GM21528 (cell line): ENCODE data around the gene EVI5.

ENCODE experiments used
- ATAC-seq: cut with Tn5 transposase; IDR thresholded peaks from one replicate; pipeline ENCODE4 v1.9.1; 2021; ENCODE audit warnings: mild to moderate bottlenecking, moderate library complexity; ENCODE audit not compliant: unreplicated experiment, low FRiP score

The EVI5 gene

DNA sequence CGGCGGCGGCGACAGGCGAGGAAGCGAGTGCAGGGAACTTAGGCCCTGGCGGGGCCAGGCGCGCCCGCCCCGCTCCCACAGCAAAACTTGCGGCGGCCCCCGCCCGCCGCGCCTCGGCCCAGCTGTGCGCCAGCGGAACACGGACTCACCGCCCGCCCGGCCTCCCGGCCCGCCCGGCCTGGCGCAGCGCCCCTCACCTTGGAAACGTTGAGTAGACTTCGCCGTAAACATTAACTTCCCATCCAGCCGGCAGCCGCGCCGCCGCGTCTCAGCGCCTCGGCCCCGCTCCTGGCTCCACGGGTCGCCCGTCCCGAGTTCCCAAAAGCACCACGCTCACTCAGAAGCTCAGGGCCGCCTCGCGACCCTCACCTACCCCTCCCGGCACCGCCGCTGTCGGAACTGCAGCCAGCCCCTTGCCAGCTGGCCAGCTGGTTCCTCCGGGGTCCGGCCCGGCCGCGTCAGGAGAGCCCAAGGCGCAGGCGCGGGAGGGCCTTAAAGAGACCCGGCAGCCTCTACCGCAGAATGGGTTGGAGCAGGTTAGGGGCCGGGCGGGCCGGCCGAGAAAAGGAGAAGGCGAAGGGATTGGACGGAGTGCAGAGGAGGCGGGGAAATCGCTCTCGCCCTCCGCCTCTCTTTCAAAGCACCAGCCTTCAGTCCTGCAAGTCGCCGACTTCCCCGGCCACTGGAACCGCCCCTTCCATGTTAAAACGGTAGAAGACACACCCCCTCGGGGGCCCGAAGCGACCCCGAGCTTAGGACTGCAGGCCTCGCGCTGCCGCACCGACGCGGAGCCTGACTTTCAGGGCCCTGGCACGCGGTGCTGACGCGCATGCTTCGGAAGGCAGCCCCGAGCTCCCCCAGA, at the start of gene EVI5:
TSS of gene EVI5 (minus strand) at position 470 of the 862 bp plus-strand sequence. CDS start 48,562 bp downstream, outside the sequence.
- peak; percentile 97 for ATAC-seq

DNA sequence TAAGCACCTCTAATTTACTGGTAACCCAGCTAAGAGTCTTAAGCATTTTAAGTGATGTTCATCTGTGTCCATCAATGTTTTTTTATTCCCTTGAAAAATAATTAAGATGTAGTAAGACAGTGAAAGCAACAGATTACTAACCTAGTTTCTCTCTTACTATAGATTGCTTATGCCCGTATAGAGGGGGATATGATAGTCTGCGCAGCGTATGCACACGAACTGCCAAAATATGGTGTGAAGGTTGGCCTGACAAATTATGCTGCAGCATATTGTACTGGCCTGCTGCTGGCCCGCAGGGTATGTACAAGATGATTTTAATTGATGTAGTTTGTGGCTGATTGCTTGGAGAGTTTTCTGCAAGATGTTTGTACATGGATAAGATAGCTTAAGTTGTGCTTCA, 49.7 kb upstream of the EVI5 start:
- no peak for ATAC-seq

DNA sequence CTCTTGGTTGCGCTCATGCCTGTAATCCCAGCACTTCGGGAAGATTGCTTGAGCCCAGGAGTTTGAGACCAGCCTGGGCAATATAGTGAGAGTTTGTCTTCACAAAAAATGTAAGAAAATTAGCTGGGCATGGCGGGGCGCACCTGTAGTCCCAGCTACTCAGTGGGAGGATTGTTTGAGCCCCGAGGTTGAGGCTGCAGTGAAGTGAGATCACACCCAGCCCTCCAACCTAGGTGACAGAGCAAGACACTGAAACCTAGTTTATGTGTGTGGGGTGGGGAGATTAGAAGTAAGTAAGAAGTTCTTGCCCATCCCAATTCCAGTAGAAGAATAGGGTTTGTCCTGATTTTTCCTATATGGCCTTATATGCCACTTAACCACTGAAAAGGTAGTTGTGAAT, 48.9 kb upstream of the EVI5 start:
- no peak for ATAC-seq

DNA sequence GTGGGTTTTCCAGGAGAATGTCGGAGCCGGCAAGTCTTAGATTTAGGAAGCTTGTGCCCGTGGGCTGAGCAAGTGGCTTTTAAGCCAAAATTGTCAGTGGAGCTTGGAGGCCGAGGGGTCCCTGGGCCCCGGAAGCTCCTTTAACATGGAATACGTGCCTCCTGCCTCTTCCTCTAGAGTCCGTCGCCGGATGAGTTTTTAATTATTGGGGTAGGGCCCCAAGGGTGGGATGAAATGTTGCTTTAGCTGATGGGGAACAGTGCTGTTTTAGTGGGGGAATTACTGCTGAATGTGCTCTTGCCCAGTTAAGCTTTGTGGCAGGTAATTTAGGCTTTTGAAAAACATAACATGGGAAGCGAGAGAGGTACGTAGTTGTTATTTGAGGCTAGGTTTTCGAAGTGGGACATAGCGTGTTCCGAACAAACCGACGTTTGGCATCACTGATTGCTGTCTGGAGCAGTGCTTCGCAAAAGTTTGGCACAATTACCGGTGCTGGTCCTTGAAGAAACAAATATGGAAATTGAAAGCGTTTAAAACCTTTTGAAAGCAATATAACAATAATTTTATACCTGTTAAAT, 47.7 kb upstream of the EVI5 start:
- ATAC-seq, result peak; percentile 7

DNA sequence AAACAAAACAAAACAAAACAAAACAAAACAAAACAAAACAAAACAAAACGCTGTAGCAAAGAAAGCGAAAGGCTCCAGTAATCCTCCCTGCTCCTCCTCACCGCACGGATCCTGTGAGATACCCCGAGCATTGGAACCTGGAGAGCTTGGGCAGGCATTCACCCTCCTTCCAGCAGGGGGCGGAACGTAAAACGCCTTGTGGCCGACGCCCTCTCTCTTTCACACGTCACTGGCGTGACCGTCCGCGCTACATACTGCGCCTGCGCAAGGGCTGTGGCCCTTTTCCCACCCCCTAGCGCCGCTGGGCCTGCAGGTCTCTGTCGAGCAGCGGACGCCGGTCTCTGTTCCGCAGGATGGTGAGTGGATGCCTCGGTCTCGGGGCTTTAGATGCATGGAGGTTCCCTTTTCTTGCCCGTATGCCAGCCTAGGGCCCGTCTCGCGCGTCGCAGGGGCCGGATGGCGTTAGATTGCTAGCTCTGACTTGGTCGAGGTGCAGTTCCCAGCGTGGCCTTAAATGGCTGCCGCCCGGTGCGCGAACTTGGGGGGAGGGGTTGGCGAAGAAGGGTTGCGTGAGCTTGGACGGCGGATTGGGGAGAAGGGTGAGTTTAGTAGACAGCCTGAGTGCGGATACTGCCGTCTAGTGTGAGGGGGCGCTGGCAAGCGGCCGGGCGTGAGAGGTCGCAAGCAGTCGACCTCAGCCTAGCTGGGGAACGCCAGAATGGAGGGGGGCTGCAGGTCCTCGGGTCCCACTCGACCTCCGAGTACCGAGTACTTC, 47.0 kb upstream of the EVI5 start, which contains the start of gene RPL5:
TSS of gene RPL5 (plus strand) at position 279 of the 775 bp plus-strand sequence. CDS start at position 354, 75 bp downstream.
- peak; percentile 96 for ATAC-seq

DNA sequence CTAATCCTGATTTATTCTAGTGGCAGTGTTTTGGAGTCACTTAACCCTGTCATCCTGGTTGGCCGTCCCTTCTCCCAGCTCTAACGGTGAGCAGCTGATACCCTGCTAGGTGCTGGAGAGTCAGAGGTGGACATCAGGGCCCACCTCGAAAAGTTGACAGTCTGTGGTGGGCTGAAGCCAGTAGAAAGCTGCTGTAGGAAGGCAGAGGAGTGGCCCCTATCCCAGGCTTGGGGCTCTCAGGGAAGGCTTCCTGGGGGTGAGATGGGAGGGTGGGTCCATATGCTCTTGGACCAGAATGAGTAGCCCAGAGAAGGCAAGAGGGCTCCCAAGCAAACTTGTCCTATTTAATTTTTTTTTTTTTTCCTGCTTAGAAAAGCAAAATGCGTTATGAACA, 46.5 kb upstream of the EVI5 start:
- peak; percentile 4 for ATAC-seq

DNA sequence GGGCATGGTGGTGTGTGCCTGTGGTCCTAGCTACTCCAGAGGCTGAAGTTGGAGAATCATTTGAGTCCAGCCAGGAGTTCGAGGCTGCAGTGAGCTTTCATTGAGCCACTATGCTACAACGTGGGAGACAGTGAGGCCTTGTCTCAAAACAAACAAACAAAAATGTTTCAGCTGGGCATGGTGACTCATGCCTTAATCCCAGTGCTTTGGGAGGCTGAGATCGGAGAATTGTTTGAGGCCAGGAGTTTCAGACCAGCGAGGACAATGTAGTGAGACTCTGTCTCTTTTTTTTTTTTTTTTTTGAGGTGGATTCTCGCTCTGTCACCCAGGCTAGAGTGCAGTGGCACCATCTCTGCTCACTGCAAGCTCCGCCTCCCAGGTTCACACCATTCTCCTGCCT, 41.9 kb upstream of the EVI5 start:
- no peak for ATAC-seq

DNA sequence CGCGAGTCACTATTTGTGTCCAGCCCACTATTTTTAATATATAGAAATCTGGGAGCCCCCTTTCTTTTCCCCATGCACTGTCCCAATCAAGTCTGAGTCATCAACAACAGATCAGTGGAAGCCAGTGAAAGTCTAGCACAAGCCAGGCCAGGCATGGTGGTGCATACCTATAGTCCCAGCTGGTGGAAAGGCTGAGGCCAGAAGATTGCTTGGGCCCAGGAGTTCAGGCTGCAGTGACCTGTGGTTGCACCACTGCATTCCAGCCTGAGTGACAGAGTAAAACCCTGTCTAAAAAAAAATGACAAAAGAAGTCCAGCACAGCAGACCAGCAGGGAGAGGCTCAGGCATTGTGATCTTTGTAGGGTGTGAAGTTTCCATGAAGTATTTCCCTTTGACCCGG, 38.0 kb upstream of the EVI5 start:
- ATAC-seq, result no peak

DNA sequence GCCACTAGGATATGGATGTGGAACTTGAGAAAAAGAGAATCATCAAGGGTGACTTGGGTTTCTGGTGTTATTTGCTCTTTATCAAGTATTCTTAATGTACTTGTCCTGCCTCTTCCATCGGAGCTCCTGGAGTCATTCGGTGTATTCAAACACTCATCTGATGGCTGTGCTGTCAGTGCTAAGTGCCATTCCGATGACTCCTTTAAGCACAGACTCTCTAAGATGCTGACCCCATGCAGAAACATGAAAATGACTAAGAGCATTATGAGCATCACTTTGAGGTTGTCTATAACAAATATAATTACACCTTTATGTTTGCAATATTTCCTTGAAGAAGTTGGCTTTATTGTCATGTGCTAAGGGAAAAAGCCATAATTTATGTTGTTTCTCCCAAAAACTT, 35.6 kb upstream of the EVI5 start:
- no peak for ATAC-seq

DNA sequence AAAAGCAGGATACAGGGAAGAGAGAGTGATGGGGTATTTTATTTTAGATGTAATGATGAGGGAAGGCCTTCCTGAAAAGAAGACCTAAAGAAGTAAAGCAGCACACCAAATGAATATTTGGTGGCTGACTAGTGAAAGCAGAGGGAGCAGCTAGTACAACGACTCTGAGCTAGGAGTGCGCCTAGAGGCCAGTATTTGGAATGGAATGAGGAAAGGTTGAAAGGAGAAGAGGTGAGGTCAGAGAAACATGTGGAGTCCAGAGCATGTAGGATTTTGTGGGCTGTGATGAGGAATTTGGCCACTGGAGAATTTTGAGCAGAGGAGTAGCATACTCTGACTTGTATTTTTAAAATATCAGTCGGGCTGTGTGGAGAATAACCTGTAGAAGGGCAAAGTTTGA, 35.1 kb upstream of the EVI5 start:
- ATAC-seq, result no peak

DNA sequence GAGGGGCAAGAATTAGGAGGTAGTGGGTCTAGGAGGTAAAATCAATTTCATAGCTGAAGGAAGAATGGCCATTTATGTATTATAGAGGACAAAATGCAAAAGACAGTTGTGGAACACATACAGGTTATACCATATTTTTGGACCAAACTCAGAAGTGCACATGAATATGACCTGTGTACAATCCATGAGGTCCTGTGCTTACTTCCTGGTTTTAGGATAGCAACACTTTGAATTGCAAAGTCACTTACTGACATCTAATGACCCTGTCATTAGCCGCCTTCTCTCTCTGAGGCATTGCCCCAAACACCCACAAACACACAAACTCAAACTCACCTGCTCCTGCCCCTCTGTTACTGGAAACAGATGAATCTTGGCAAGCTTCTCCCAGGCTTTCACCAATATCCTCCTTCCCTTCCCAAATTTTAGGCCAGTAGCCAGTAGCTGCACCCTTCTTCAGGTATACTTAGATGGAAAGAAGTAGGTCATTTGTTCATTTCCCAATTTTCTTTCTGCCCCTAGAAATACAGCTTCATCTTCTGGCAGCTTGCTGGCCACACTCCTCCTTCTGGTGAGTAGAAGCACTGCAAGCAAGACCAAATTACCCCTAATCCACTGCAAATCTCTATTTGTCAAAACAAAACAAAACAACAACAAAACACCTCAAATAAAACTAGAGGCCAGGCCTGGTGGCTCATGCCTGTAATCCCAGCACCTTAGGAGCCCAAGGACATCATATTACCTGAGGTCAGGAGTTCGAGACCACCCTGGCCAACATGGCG, 33.3 kb upstream of the EVI5 start:
- ATAC-seq, result no peak

DNA sequence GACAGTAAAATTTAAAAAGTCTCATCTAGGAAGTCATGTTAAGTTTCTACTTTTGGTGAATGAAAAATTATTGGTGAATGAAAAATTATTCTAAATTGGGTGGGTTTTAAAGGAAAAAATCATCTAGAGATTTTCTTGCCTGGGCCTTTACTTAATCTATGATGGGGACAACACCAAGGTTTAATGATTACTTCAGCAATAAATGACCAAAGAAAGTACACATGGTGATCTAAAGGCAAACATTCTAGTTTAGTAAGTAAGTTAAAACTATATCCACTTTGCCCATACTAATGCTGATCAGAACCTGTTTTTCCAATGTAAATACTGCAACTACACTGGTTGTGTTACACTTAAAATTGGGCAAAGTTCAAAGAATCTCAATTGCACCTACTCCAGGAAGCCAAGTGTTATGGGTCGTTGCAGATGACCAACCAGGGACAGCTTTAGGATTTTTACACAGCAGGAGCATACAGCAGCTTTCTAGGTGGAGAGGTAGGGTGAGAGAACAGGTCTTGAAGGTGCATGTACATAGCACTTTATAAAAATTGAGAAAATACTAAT, 32.3 kb upstream of the EVI5 start:
- ATAC-seq, result no peak

DNA sequence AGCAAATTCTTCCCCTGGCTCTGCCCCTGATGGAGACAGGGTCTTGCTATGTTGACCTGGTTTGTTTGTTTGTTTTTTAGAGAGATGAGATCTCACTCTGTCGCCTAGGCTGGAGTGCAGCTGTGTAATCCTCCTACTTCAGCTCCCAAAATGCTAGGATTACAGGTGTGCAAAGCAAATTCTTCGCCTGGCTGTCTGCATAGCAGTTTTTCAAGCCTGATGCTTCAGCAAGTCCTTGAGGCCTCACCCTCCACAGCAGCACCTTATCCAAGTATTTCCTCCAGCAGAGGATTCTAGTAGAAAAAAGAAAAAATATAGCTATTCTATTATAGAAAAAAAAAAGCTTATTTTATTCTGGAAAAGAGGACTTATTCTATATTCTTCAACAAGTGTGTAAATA, 31.8 kb upstream of the EVI5 start:
- no peak for ATAC-seq

DNA sequence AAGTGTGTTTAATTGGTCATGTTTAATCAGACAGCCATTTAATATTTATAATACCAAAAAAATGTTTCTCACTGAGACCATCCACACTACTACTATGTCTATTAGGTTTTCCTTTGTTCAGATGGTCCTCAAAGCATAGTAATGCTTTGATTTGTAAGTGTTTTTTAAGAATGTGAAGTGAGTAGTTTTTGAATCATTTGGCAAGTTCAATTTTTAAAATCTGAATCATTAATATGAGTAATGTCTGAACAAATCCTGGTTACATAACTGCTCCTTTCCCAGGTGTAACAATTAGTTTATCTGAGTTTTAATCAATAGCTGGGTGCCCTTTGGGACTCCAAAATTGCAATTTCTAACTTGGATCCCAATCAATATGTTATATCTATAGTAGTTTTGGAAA, 23.5 kb upstream of the EVI5 start:
- ATAC-seq, result no peak

DNA sequence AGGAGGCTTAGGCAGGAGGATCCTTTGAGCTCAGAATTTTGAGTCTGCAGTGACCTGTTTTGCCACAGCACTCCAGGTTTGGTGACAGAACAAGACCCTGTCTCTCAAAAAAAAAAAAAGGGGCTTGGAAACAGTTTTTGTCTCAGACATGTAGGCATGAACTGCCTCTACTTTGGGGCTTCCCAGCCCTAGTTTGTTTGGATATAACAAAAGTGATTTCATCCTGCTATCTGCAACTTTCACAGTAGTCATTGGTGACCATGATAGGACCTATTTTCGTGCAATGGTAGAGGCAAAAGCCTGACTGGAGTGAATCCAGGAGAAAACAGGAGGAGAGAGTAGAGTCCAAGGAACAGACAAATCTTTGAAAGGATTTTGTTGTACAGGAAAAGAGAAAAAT, 20.3 kb upstream of the EVI5 start:
- ATAC-seq, result no peak

DNA sequence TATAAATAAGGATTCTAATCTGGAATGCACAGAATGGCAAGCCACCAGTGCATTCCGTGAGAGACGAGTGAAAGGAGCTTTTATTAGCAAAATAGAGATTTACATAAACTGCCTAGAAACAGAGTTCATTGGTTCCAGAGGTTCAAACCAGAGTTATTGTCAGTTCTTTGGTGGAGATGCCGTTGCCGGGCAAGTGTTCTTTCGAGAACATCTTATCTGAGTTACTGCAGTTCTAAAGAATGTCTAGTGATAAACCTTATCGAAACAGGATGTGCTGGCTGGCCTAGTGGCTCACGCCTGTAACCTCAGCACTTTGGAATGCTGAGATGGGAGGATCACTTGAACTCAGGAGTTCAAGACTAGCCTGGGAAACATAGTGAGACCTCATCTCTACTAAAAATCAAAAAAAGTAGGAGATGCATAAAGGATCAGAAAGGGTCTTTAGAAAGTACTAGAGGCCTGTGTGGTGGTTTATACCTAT, 19.9 kb upstream of the EVI5 start:
- no peak for ATAC-seq

DNA sequence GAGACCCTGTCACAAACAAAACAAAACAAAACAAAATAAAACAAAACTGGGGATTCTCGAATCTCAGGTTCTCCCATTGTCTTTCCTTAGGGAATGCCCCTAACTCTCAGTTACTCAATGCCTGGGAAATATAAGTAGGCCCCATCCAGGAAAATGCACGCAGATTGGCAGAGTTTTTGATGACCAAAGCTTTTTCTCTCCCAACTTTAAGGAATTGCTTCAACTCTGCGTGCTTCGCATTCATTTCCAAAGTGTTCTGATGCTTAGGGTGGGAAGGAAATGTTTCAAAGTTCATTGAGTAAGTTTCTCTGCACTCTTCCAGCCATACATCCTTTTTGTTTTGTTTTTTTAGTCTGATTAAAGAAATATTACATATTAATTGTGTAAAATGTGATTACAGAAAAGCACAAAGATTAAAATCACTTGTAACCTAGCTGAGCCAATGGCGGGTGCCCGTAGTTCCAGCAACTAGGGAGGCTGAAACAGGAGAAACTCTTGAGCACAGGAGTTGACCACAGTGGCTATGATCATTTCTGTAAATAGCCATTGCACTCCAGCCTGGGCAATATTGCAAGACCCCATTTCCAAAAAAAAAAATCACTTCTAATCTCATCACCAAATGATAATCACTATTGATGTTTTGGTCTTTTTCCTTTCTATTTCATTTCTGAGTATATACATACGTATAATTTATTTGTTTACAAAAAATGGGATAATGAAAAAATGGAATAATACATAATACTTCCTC, 18.4 kb upstream of the EVI5 start:
- no peak for ATAC-seq

DNA sequence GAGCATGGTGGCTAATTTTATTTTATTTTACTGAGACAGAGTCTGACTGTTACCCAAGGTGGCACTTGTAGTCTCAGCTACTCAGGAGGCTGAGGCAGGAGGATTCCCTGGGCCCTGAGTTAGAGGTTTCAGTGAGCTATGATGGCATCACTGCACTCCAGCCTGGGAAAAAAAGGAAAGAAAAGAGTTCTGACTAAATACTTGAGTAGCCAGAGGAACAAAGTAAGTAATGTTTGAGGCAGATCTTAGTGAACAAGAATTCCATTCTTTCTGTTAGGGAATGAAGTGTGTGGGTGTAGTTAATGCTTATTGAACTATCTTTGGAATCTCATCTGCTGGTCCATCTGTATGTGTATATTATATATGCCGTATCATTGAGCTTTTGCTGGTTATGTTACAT, 13.1 kb upstream of the EVI5 start:
- no peak for ATAC-seq

DNA sequence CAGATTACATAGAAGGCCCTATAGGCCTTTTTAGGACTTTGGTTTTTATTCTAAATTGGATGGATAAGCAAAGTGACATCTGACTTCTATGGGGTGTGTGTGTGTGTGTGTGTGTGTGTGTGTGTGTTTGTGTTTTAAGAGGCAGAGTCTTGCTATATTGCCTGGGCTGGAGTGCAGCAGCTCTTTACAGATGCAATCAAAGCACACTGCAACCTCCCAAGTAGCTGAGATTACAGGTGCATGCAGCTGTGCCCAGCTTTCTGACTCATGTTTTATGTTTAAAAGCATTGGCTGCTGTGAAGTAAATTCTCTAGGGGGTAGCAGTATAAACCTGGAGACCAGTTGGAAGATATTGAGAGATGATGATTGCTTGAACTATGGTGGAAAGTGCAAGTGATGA, 12.4 kb upstream of the EVI5 start:
- ATAC-seq, result no peak
